ENCODE data around the gene ADCY9. TPM values are rescaled to one million over a fixed set of nuclear protein-coding genes. Genes with fewer than 3 reads are reported as not detected.

The ADCY9 gene
- total RNA-seq, 2 donors from 2014 or later, result 7.2 to 58.3 TPM

GRCh38 chr16:3993052-3993785, 123.0 kb downstream of the ADCY9 start:
- H3K27ac ChIP-seq, result no peak overlapping the region
- intact Hi-C loops (cut with DNase I), result no loop called here
- no peak for DNase-seq (ENCODE audit: low spot score)
- no peaks in the 10 kb centered on the region for H3K4me1 ChIP-seq (replicated peaks)
- H3K9me3 ChIP-seq, result no peaks in the 10 kb centered on the region
- H3K4me3 ChIP-seq, result no peak overlapping the region
- H3K36me3 ChIP-seq, result no peaks in the 10 kb centered on the region
- WGBS, result 93% methylated on average over 36 of the region's 36 CpGs
- no peak for TF ChIP-seq POLR2A (IDR thresholded peaks at IDR 0.05)
- TF ChIP-seq POLR2AphosphoS5 (IDR thresholded peaks at IDR 0.05), result no peak
- TF ChIP-seq CTCF (IDR thresholded peaks at IDR 0.05), result no peak
- no peaks in the 10 kb centered on the region for H3K27me3 ChIP-seq (replicated peaks; ENCODE audit: insufficient read depth)

- Histone ChIP-seq H3K9me3 (no peaks in the 10 kb centered on the region), H3K4me1 (replicated peaks) (no peaks in the 10 kb centered on the region), H3K4me3 (no peak overlapping the region), H3K36me3 (no peaks in the 10 kb centered on the region), H3K27me3 (replicated peaks; ENCODE audit: insufficient read depth) (no peaks in the 10 kb centered on the region), H3K27ac (no peak overlapping the region)
- TF ChIP-seq CTCF (IDR thresholded peaks at IDR 0.05) (no peak), POLR2A (IDR thresholded peaks at IDR 0.05) (no peak), POLR2AphosphoS5 (IDR thresholded peaks at IDR 0.05) (no peak)
- intact Hi-C loops (cut with DNase I), result no loop called here
- WGBS, result 89% methylated on average over 34 of the region's 35 CpGs
- DNase-seq (ENCODE audit: low spot score), result no peak
Measured at GRCh38 chr16:3992297-3993051, 123.8 kb downstream of the ADCY9 start.

GRCh38 chr16:3988824-3989223, 127.4 kb downstream of the ADCY9 start:
- Histone ChIP-seq H3K4me3 (no peak overlapping the region), H3K4me1 (replicated peaks) (no peaks in the 10 kb centered on the region), H3K27me3 (replicated peaks; ENCODE audit: insufficient read depth) (no peaks in the 10 kb centered on the region), H3K9me3 (no peaks in the 10 kb centered on the region), H3K27ac (no peak overlapping the region), H3K36me3 (no peaks in the 10 kb centered on the region)
- no peak for DNase-seq (ENCODE audit: low spot score)
- intact Hi-C loops (cut with DNase I), result no loop called here
- WGBS, result 96% methylated on average over 10 of the region's 10 CpGs
- no peak for TF ChIP-seq CTCF (IDR thresholded peaks at IDR 0.05)
- TF ChIP-seq POLR2A (IDR thresholded peaks at IDR 0.05), result no peak
- TF ChIP-seq POLR2AphosphoS5 (IDR thresholded peaks at IDR 0.05), result no peak

- no peak overlapping the region for H3K27ac ChIP-seq
- H3K4me3 ChIP-seq, result no peak overlapping the region
- no peak for DNase-seq (ENCODE audit: low spot score)
- no peaks in the 10 kb centered on the region for H3K27me3 ChIP-seq (replicated peaks; ENCODE audit: insufficient read depth)
- no peaks in the 10 kb centered on the region for H3K4me1 ChIP-seq (replicated peaks)
- H3K36me3 ChIP-seq, result no peaks in the 10 kb centered on the region
- TF ChIP-seq CTCF (IDR thresholded peaks at IDR 0.05) (no peak), POLR2A (IDR thresholded peaks at IDR 0.05) (no peak), POLR2AphosphoS5 (IDR thresholded peaks at IDR 0.05) (no peak)
- 90% methylated on average over 9 of the region's 9 CpGs for WGBS
- intact Hi-C loops (cut with DNase I), result no loop called here
- H3K9me3 ChIP-seq, result no peaks in the 10 kb centered on the region
Measured at GRCh38 chr16:3988011-3988410, 128.2 kb downstream of the ADCY9 start.
